ENCODE results near the gene ST6GALNAC6.

DNA sequence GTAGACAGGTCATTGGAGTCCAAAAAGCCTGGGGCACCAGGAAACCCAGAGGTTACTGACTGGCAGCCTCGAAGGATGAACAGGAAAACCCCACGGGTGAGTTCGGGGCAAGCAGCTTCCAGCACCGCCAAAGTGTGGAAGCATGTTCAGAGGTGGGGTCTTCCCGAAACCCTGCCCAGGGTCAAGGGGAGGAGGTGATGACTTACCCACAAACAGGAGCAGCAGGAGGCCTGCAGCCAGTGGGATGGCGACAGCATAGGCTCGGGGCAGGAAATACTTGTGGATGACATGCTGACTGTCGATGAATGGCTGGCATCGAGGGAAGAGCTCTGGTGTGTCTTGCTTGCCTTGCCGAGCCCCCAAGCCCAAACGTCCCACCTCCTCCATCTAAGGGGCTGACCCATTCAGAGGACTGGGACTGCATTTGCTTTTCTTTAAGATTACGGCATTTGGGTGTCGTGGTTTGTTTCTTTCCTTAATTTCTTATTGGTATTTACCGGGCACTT lies 37.0 kb upstream of the ST6GALNAC6 start:
- TF ChIP-seq POLR2A (IDR thresholded peaks at IDR 0.05; ENCODE audit: low read length): no peak
- no peak for TF ChIP-seq GATA1 (IDR thresholded peaks at IDR 0.05; ENCODE audit: low read depth, low read length)

All from erythroblast (primary cell).